Measurements from ENCODE around the gene NUP54.

The NUP54 gene

GRCh38 chr4:76188557-76188956, 40.4 kb upstream of the NUP54 start:
- Histone ChIP-seq H3K4me3 (replicated peaks; ENCODE audit: insufficient read depth, low read length) (no peak overlapping the region), H3K27me3 (ENCODE audit: insufficient read depth, poor library complexity, severe bottlenecking) (no peaks in the 10 kb centered on the region), H3K27ac (replicated peaks) (no peak overlapping the region)
- DNase-seq (ENCODE audit: low read depth in 1 of 2, low spot score in 1 of 2): no peak
- TF ChIP-seq REST (IDR thresholded peaks at IDR 0.05; ENCODE audit: insufficient replicate concordance, low read depth) (peak; percentile 45), GABPA (IDR thresholded peaks at IDR 0.05; ENCODE audit: low read depth) (no peak), POLR2AphosphoS5 (IDR thresholded peaks at IDR 0.05; ENCODE audit: low read depth) (no peak), CTCF (IDR thresholded peaks at IDR 0.05; ENCODE audit: insufficient read depth, low read length) (no peak), SPI1 (IDR thresholded peaks at IDR 0.05; ENCODE audit: borderline replicate concordance, low read depth) (no peak)

GRCh38 chr4:76188149-76188548, 40.0 kb upstream of the NUP54 start:
- H3K27ac ChIP-seq (replicated peaks): no peak overlapping the region
- H3K27me3 ChIP-seq (ENCODE audit: insufficient read depth, poor library complexity, severe bottlenecking): no peaks in the 10 kb centered on the region
- TF ChIP-seq CTCF (IDR thresholded peaks at IDR 0.05; ENCODE audit: insufficient read depth, low read length) (no peak), GABPA (IDR thresholded peaks at IDR 0.05; ENCODE audit: low read depth) (no peak), SPI1 (IDR thresholded peaks at IDR 0.05; ENCODE audit: borderline replicate concordance, low read depth) (no peak), POLR2AphosphoS5 (IDR thresholded peaks at IDR 0.05; ENCODE audit: low read depth) (no peak), REST (IDR thresholded peaks at IDR 0.05; ENCODE audit: insufficient replicate concordance, low read depth) (no peak)
- DNase-seq (ENCODE audit: low read depth in 1 of 2, low spot score in 1 of 2): no peak
- H3K4me3 ChIP-seq (replicated peaks; ENCODE audit: insufficient read depth, low read length): no peak overlapping the region

- no peak for DNase-seq (ENCODE audit: low read depth in 1 of 2, low spot score in 1 of 2)
- no peak overlapping the region for H3K27ac ChIP-seq (replicated peaks)
- no peaks in the 10 kb centered on the region for H3K27me3 ChIP-seq (ENCODE audit: insufficient read depth, poor library complexity, severe bottlenecking)
- no peak for TF ChIP-seq POLR2AphosphoS5 (IDR thresholded peaks at IDR 0.05; ENCODE audit: low read depth)
- TF ChIP-seq CTCF (IDR thresholded peaks at IDR 0.05; ENCODE audit: insufficient read depth, low read length): no peak
- no peak for TF ChIP-seq SPI1 (IDR thresholded peaks at IDR 0.05; ENCODE audit: borderline replicate concordance, low read depth)
- H3K4me3 ChIP-seq (replicated peaks; ENCODE audit: insufficient read depth, low read length): no peak overlapping the region
Measured at GRCh38 chr4:76187152-76187551, 39.0 kb upstream of the NUP54 start.

- no peak for TF ChIP-seq GABPA (IDR thresholded peaks at IDR 0.05; ENCODE audit: low read depth)
- TF ChIP-seq CTCF (IDR thresholded peaks at IDR 0.05; ENCODE audit: insufficient read depth, low read length): no peak
- no peak for TF ChIP-seq SPI1 (IDR thresholded peaks at IDR 0.05; ENCODE audit: borderline replicate concordance, low read depth)
- TF ChIP-seq POLR2AphosphoS5 (IDR thresholded peaks at IDR 0.05; ENCODE audit: low read depth): no peak
- no peak for TF ChIP-seq REST (IDR thresholded peaks at IDR 0.05; ENCODE audit: insufficient replicate concordance, low read depth)
- Histone ChIP-seq H3K27me3 (ENCODE audit: insufficient read depth, poor library complexity, severe bottlenecking) (no peaks in the 10 kb centered on the region), H3K4me3 (replicated peaks; ENCODE audit: insufficient read depth, low read length) (no peak overlapping the region), H3K27ac (replicated peaks) (no peak overlapping the region)
- DNase-seq (ENCODE audit: low read depth in 1 of 2, low spot score in 1 of 2): no peak
Measured at GRCh38 chr4:76182463-76182862, 34.3 kb upstream of the NUP54 start.

All from HL-60 (cell line).